GM21423 (cell line): Measurements from ENCODE around the gene TAF6.

ENCODE experiments used
- ATAC-seq: cut with Tn5 transposase; IDR thresholded peaks from one replicate; pipeline ENCODE4 v1.9.1; 2021; ENCODE audit warnings: mild to moderate bottlenecking, moderate library complexity; ENCODE audit not compliant: unreplicated experiment

Gene TAF6

GRCh38 chr7:100119072-100119969 lies at the start of gene TAF6, which contains the start of gene CNPY4:
TAF6 (minus strand) TSS chr7:100119358; CDS start chr7:100114209, 5,149 bp downstream.
CNPY4 (plus strand) TSS chr7:100119634; CDS start chr7:100119745, 111 bp downstream.
- peak; percentile 69 for ATAC-seq

GRCh38 chr7:100167912-100168323 lies 48.8 kb upstream of the TAF6 start:
- no peak for ATAC-seq

GRCh38 chr7:100166970-100167911 lies 48.1 kb upstream of the TAF6 start:
- no peak for ATAC-seq

GRCh38 chr7:100166317-100166940 lies 47.3 kb upstream of the TAF6 start:
- no peak for ATAC-seq

- ATAC-seq, result no peak
These were observed 44.7 kb upstream of the TAF6 start for GRCh38 chr7:100163871-100164270.

- no peak for ATAC-seq
These were observed 43.9 kb upstream of the TAF6 start for GRCh38 chr7:100163006-100163531.

GRCh38 chr7:100160067-100160466 lies 40.9 kb upstream of the TAF6 start:
- ATAC-seq, result no peak

GRCh38 chr7:100159099-100159623 lies 40.0 kb upstream of the TAF6 start:
- ATAC-seq, result no peak

- ATAC-seq, result no peak
These were observed 39.3 kb upstream of the TAF6 start, which contains the start of gene TRAPPC14 for GRCh38 chr7:100158229-100159098. TRAPPC14 (minus strand) TSS chr7:100158723; CDS start chr7:100158499, 224 bp downstream.

- no peak for ATAC-seq
These were observed 38.4 kb upstream of the TAF6 start for GRCh38 chr7:100157334-100158228.

GRCh38 chr7:100157069-100157333 lies 37.8 kb upstream of the TAF6 start:
- no peak for ATAC-seq

GRCh38 chr7:100156331-100157068 lies 37.3 kb upstream of the TAF6 start:
- ATAC-seq, result no peak

- ATAC-seq, result no peak
These were observed 36.6 kb upstream of the TAF6 start for GRCh38 chr7:100155553-100156317.

GRCh38 chr7:100154651-100155491 lies 35.7 kb upstream of the TAF6 start:
- ATAC-seq, result no peak

GRCh38 chr7:100153708-100154535 lies 34.8 kb upstream of the TAF6 start:
- no peak for ATAC-seq
